GM08714 (cell line): ENCODE data around the gene TOR4A.

Source experiments
- H3K4me3 ChIP-seq: fragments of 200-500 bp; sonication (Bioruptor generic); 2 replicates; pipeline ENCODE4 v1.5.1; 2014; ENCODE audit warnings: mild to moderate bottlenecking, low read length, inconsistent platforms
- ZNF274 ChIP-seq: IDR thresholded peaks from 2 replicates; pipeline ENCODE4 v1.6.1; 2012; ENCODE audit warnings: mild to moderate bottlenecking, low read depth, low read length

The TOR4A gene

GRCh38 chr9:137313956-137314560, 36.5 kb downstream of the TOR4A start:
- no peak overlapping the region for H3K4me3 ChIP-seq
- no peak for TF ChIP-seq ZNF274

DNA sequence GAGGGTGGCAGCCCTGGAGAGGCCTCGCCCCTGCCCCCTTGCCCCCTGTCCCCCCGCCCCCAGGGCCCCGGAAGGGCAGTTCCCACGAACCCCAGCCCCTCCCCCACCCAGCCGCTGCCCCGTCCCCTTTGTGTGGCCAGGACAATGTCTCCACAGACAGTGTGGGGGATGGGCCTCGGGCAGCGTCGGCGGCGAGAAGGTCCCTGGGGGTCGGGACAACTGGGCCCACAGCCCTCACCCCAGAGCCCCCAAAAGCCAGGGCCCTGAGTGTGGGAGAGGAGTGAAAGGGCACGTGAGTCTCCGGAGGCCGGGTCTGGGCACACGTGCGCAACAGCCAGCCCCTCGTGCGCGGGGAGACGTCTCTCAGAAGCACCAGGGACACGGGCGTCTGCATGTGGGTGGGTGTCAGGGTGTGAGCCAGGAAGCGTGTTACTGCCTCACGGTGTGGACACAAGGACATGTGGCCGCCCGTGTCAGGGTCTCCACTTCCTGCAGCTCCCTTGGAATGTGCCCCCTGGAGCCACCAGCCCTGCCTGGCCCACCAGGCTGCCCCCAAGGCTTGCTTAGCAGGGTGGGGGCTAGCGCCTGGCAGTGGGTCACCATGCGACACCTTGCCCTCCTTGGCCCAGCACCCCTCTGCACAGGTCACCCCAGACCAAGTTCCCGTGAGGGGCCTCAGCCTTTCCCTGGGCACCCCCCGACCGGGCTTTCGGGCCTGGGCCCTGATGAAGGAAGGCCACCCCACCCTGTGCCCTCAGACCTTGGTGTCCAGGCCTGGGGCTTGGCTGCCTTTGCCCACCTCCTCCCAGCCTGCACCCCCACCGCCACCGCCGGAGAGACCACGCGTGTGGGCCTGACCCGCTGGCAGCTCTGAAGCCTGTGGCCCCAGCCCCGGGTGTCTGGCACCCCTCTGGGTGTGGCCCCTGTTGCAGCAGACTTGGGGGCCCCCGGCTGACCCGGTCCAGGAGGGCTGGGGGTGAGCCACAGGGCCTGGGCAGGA, 37.3 kb downstream of the TOR4A start:
- no peak for TF ChIP-seq ZNF274

DNA sequence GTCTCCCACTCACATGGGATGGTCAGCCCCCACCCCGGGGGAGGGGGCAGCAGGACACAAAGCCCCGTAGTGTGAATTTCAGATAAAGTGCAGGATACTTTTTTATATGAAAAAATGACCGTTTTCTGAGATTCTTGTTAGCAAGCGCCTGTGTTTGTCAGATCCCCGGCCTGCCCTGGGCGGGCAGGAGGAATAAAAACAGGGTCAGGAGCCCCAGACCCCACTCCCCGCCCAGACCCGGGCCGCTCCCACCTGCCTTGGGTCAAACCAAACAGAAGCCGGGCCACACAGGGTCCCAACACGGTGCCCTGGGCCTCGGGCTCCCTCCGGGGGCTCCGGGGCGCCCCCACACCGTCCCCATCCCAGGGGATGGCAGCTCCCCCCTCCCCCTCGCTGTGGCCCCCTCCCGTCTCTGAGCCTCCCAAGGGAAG, 38.1 kb downstream of the TOR4A start:
- no peak for TF ChIP-seq ZNF274
- no peak overlapping the region for H3K4me3 ChIP-seq

More for the DNA sequence above, 37.3 kb downstream of the TOR4A start:
- no peak overlapping the region for H3K4me3 ChIP-seq

GRCh38 chr9:137316012-137316981, 38.8 kb downstream of the TOR4A start:
- no peak for TF ChIP-seq ZNF274
- peak overlapping the region; percentile 12; the same call in 1 of the 2 replicates for H3K4me3 ChIP-seq

DNA sequence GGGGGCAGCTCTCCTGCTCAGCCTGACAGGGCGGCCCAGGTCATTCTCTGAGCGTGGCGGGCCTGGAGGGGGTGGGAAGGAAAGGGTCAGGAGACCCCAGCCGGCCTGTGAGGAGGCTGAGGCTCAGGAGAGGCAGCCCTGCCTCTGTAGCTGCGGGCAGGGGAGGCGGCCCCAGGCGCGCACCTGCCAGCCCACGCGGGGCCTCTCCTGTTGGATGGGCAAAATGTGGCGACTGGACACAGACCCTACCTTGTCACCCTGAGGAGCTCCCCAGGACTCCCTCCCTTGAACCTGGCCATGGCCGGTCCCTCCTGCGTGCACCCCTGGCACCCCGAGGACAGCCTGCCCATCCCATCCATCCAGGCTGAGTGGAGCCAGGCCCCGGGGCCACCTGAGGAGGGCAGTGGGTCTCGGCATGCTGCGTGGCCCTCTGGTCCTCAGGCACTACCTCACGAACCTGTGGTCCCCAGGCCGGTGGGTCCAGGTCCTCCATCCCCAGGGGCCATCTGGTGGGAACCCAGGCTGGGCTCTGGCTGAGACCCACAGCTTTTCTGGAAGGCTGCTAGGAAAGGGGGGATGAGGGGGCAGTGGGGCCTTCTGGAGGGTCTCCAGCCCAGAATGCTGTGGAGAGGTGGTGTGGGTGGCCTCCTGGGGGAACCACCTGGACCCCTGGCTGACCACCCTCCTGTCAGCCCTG, 39.6 kb downstream of the TOR4A start:
- TF ChIP-seq ZNF274: no peak

DNA sequence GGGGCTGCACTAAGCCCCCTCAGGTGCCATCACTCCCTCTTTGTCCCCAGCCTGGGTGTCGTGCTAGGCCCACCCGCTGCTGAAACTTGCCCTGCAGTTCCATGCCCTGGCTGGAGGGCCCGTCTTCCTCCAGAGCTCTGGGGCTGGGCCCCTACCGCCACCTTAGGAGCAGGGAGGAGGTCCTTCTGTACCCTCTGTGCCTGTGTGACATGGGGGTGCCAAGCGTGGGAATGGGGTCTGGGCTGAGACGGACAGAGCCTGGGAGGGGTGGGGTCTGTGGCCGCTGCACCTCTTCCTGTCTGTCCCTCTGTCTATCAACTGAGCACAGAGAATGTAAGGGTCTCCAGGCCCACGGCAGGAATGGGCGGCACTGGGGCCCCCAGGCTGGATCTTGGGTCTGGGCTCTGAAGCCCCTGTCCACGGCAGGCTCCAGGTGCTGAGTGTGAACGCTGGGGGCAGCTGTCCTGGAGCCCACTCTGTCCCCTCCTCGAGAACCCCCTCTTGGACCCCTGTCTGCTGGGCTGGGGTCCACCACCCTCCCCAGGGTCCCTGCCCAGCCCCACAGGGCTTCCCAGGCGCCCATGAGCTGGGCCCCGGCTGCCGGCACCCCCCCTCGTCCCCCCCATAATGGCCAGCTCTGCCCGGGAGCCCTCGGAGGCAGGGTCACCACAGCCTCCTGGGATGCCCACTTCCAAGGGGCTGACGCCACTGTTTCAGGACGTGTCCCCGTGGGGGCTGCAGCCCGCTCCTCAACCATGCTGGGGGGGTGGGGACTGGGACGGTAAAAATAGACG, 40.4 kb downstream of the TOR4A start:
- H3K4me3 ChIP-seq: no peak overlapping the region
- no peak for TF ChIP-seq ZNF274

More for the DNA sequence above, 39.6 kb downstream of the TOR4A start:
- no peak overlapping the region for H3K4me3 ChIP-seq

DNA sequence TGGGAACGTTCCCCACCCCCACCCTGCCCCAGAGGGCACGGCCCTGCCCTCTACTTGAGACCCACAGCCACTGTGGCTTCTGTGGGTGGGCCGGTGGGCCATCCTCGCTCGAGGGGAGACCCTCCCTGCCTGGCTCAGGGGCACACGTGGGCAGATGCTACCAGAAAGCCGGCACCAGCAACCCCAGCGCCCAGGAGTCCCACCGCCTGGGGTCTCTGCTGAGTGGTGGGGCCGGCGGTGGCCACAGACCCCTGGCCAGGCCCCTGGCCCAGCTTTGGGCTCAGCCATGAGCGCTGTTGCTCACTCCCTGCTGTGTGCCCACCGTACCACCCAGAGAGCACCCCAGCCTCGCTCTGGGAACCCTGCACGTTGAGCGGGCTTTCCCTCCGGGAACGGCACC, 41.1 kb downstream of the TOR4A start:
- no peak for TF ChIP-seq ZNF274
- no peak overlapping the region for H3K4me3 ChIP-seq

- no peak for TF ChIP-seq ZNF274
- no peak overlapping the region for H3K4me3 ChIP-seq
Measured at GRCh38 chr9:137319011-137319738, 41.6 kb downstream of the TOR4A start.

DNA sequence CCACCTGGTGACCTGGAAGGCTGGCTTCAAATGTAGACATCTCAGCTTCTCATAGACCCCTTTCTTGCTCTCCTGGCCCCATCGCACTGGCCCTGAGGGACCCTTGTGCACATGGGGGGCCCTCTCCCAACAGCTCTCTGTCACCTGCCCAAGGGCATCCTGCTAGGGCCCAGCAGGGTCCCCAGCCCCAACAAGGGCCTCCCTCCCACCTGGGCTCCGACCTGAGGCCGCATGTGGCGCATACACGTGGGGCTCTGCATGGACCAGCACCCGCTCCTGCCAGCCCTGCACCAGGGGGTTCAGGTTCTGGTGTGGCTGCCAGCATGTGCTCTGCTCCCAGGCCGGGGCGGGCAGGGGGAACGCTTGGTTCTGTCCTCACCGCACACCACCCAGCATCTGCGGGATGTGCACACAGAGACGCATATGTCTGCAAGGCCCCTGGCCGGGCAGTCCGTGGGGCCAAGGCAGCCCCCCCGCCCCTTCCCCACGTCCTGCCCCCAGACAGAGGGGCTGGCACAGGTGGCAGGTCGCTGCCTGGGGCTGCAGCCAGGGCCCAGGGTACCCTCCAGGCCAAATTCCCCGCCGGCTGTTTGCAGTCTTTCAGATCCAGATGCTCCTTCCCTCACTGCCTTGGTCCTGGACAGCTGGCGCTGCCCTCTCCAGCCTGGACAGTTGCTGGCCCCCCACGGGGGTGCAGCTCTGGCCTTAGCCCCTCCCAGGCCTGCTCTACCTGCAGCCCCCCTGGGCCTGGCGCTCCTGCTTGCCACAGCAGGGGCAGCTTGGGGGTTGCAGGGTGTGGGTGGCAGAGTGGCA, 42.4 kb downstream of the TOR4A start:
- TF ChIP-seq ZNF274: no peak
- H3K4me3 ChIP-seq: no peak overlapping the region

DNA sequence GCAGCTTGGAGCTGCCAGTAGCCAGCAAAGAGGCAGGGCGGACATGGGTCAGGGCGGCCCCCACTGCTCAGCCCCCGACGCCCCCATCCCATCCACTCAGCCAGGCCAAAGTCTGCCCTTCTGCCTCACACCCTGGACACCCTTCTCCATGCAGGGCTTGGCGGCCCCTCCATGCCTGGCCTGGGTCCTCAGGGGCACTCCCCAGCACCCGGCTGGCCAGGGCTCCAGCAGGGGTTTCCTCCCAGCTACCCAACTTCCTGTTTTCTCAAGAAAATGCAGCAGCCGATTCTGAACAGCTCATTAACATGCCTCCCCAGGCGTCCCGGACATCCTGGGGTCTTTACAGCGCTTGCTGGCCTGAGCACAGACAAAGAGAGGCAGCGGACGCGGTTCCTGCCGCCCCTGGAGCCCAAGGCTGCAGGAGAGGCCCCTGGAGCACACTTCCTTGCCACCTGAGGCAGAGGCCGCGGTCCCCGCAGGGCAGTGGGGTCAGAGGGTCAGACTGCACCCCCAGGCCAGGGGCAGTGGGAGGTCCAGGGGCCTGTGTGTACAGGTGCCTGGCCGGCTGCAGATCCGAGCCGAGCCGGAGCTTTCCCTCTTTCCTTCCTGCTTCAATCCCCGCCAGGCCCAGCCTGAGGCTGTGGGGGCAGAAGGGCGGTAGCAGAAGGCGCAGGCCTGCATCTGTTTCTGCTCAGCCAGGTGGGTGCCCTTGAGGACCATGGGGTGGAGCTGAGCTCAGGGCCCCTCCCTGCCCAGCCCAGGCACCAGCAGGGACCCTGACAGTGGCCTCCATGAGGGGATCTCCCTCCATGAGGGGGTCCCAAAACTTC, 43.2 kb downstream of the TOR4A start:
- no peak overlapping the region; the same call in 1 of the 2 replicates for H3K4me3 ChIP-seq
- TF ChIP-seq ZNF274: no peak

- no peak overlapping the region for H3K4me3 ChIP-seq
- TF ChIP-seq ZNF274: no peak
Measured at GRCh38 chr9:137321726-137322361, 44.3 kb downstream of the TOR4A start.
